Measurements from ENCODE around the gene ACBD6.
A peak's percentile ranks its signal among the peaks of the same experiment; 100 is the strongest.

ACBD6 gene

GRCh38 chr1:180497826-180498225, 4.6 kb downstream of the ACBD6 start:
- TF ChIP-seq, protein P1, sequence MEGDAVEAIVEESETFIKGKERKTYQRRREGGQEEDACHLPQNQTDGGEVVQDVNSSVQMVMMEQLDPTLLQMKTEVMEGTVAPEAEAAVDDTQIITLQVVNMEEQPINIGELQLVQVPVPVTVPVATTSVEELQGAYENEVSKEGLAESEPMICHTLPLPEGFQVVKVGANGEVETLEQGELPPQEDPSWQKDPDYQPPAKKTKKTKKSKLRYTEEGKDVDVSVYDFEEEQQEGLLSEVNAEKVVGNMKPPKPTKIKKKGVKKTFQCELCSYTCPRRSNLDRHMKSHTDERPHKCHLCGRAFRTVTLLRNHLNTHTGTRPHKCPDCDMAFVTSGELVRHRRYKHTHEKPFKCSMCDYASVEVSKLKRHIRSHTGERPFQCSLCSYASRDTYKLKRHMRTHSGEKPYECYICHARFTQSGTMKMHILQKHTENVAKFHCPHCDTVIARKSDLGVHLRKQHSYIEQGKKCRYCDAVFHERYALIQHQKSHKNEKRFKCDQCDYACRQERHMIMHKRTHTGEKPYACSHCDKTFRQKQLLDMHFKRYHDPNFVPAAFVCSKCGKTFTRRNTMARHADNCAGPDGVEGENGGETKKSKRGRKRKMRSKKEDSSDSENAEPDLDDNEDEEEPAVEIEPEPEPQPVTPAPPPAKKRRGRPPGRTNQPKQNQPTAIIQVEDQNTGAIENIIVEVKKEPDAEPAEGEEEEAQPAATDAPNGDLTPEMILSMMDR (IDR thresholded peaks at IDR 0.05; ENCODE audit: low read depth, low read length, missing control alignments): no peak
- in situ Hi-C loops (cut with HindIII; ENCODE audit: low sequenced_read_pairs): loop anchor here (25.0 kb wide), 1 partner anchor 311 kb away; no protein-coding TSS in a partner anchor
- H3K4me3 ChIP-seq (ENCODE audit: low read depth, low read length): no peak overlapping the region
- DNase-seq (ENCODE audit: low read depth): no peak

- H3K4me3 ChIP-seq (ENCODE audit: low read depth, low read length): no peak overlapping the region
- in situ Hi-C loops (cut with HindIII; ENCODE audit: low sequenced_read_pairs): loop anchor here (25.0 kb wide), 1 partner anchor 307 kb away; no protein-coding TSS in a partner anchor
- TF ChIP-seq, protein P1 (IDR thresholded peaks at IDR 0.05; ENCODE audit: low read depth, low read length, missing control alignments): no peak
- DNase-seq (ENCODE audit: low read depth): no peak
These were observed 8.0 kb downstream of the ACBD6 start for GRCh38 chr1:180494370-180494769.

GRCh38 chr1:180489976-180490375, 12.4 kb downstream of the ACBD6 start:
- no peak for DNase-seq (ENCODE audit: low read depth)
- TF ChIP-seq, protein P1 (IDR thresholded peaks at IDR 0.05; ENCODE audit: low read depth, low read length, missing control alignments): no peak
- in situ Hi-C loops (cut with HindIII; ENCODE audit: low sequenced_read_pairs): loop anchor here (25.0 kb wide), 1 partner anchor 303 kb away; no protein-coding TSS in a partner anchor
- no peak overlapping the region for H3K4me3 ChIP-seq (ENCODE audit: low read depth, low read length)

- in situ Hi-C loops (cut with HindIII; ENCODE audit: low sequenced_read_pairs): loop anchor here (25.0 kb wide), 1 partner anchor 302 kb away; no protein-coding TSS in a partner anchor
- H3K4me3 ChIP-seq (ENCODE audit: low read depth, low read length): no peak overlapping the region
- DNase-seq (ENCODE audit: low read depth): no peak
- TF ChIP-seq, protein P1 (IDR thresholded peaks at IDR 0.05; ENCODE audit: low read depth, low read length, missing control alignments): no peak
These were observed 13.1 kb downstream of the ACBD6 start for GRCh38 chr1:180489313-180489712.

DNA sequence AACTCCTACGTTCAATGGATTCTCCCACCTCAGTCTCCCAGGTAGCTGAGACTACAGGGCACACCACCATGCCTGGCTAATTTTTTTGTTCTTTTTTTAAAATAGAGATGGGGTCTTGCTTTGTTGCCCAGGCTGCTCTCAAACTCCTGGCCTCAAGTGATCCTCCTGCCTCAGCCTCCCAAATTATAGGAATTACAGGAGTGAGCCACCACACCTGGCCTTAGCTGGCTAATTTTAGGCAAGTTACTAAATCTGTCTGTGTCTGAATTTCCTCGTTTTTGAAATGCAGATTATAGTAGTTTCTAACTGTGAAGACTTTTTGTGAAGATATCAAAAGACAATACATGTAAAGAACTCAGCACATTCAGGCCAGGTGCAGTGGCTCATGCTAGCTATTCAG, 13.7 kb downstream of the ACBD6 start:
- no peak overlapping the region for H3K4me3 ChIP-seq (ENCODE audit: low read depth, low read length)
- DNase-seq (ENCODE audit: low read depth): no peak
- TF ChIP-seq, protein P1 (IDR thresholded peaks at IDR 0.05; ENCODE audit: low read depth, low read length, missing control alignments): no peak
- in situ Hi-C loops (cut with HindIII; ENCODE audit: low sequenced_read_pairs): loop anchor here (25.0 kb wide), 1 partner anchor 301 kb away; no protein-coding TSS in a partner anchor

DNA sequence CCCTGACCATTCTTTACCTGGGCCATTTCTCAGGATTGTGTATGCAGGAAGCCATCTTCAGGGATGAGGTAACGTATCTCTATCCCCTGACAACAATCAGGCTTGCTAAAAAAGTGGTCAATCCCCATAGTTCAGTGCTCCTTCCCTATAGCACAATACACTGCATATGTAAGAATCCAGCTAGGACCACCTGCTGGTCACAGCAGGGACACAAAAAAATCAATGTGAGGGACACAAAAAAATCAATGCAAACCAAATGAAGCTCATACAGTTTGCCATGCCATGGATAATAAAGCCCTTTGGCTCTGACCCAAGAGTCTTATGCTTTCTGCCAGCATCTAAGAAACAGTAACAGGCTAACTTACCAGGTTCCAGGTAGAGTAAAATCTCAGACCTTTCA, 16.3 kb downstream of the ACBD6 start:
- no peak for DNase-seq (ENCODE audit: low read depth)
- in situ Hi-C loops (cut with HindIII; ENCODE audit: low sequenced_read_pairs): loop anchor here (25.0 kb wide), 1 partner anchor 299 kb away; no protein-coding TSS in a partner anchor
- TF ChIP-seq, protein P1 (IDR thresholded peaks at IDR 0.05; ENCODE audit: low read depth, low read length, missing control alignments): peak; percentile 3
- no peak overlapping the region for H3K4me3 ChIP-seq (ENCODE audit: low read depth, low read length)

Measured in astrocyte of the cerebellum (primary cell).